Measurements from ENCODE around the gene DOCK3.

- TF ChIP-seq POLR2AphosphoS5 (IDR thresholded peaks at IDR 0.05; ENCODE audit: borderline replicate concordance, low read depth, low read length) (no peak), EZH2 (IDR thresholded peaks at IDR 0.05) (no peak), FOXP2 (optimal IDR thresholded peaks at IDR 0.05; ENCODE audit: control extremely low read depth, extremely low read length, insufficient read depth) (no peak)
Measured at GRCh38 chr3:51123531-51123930, 448.8 kb downstream of the DOCK3 start.
